Fibroblast of lung (primary cell): Measurements from ENCODE around the gene TSPOAP1.

Source experiments
- CTCF ChIP-seq, 2 donors: IDR thresholded peaks in 1 of 2; conservative IDR thresholded peaks in 1 of 2; 1 replicate in 1 of 2; 2 replicates in 1 of 2; pipeline ENCODE4 v1.5.1; 2011 to 2012; ENCODE audit warnings: low read length in 2 of 2, control low read depth in 1 of 2, inconsistent platforms in 1 of 2, low read depth in 1 of 2, mild to moderate bottlenecking in 1 of 2
- EZH2 ChIP-seq: IDR thresholded peaks from 2 replicates; pipeline ENCODE4 v1.5.1; 2012; ENCODE audit warnings: low read length, control low read depth, mild to moderate bottlenecking; ENCODE audit errors: missing control alignments

- TF ChIP-seq CTCF (conservative IDR thresholded peaks at IDR 0.05 in 1 of 2, IDR thresholded peaks at IDR 0.05 in 1 of 2; ENCODE audit: low read depth in 1 of 2, low read length in 2 of 2) (no peak), EZH2 (no peak)
Observed at GRCh38 chr17:58306131-58306951, 22.3 kb downstream of the TSPOAP1 start.
